ENCODE data around the gene USP30. TPM values are rescaled to one million over a fixed set of nuclear protein-coding genes. Genes with fewer than 3 reads are reported as not detected.

Gene USP30
- total RNA-seq, 2 donors from 2014 or later, result 7.3 to 14.5 TPM

DNA sequence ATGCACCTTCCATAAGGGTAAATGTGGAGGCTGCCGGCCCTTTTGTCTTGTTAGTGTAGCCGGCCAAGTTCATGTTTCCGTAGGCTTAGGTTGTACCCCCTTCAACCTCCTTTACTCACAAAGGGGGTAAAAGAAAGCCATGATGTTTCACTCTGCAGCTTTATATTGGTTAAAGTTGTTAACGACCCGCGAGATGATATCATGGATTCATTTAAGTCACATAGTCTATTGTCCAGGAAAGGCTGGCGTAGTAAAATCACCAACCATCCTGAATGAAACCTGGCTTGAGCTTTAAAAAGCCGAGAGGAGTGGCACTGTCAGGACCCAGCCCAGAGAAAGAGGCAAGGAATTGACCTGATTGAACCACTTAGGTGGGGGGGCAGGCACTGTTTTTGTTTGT, 46.3 kb downstream of the USP30 start:
- no peak for TF ChIP-seq POLR2A (IDR thresholded peaks at IDR 0.05)
- intact Hi-C loops (cut with DNase I), result loop anchor here (10.0 kb wide), 1 partner anchor 214 kb away; the partner anchor contains the start of gene DAO
- ATAC-seq (no peak), DNase-seq (no peak)
- WGBS, 2 donors, result 2 to 3% methylated on average over 8 of the region's 8 CpGs
- H3K4me3 ChIP-seq, result peak overlapping the region; percentile 48 to 76
- H3K4me1 ChIP-seq, result peaks cover 27% of the 10 kb centered on the region
- H3K36me3 ChIP-seq (replicated peaks in 1 of 2; ENCODE audit: insufficient read depth in 1 of 2, low read depth in 2 of 2), result peaks cover 0 to 8% of the 10 kb centered on the region in 2 donors
- H3K27me3 ChIP-seq, result no peaks in the 10 kb centered on the region
- peak overlapping the region; percentile 74 to 93 (median 86) for H3K27ac ChIP-seq
- no peaks in the 10 kb centered on the region for H3K9me3 ChIP-seq

DNA sequence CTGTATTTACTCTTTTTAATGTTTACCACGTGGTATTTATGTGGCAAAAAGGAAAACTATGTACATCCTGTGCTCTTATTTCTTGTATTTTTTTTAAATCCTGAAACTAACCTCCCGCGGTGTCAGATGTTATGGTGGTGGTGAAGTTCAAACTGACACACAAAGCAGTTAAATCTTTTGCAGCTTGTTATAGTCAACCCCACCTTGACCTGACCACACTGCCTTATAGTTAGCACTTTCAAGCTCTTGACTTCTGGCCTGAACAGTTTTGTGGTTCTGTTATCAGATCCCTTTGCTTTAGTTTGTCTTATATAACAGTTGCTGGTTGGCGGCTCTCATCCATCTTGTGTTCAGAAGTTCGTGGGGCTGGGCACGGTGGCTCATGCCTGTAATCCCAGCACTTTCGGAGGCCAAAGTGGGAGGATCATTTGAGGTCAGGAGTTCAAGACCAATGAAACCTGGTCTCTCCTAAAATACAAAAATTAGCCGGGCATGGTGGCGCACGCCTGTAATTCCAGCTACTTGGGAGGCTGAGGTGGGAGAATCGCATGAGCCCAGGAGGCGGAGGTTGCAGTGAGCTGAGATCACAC, 47.1 kb downstream of the USP30 start:
- TF ChIP-seq, protein P1, sequence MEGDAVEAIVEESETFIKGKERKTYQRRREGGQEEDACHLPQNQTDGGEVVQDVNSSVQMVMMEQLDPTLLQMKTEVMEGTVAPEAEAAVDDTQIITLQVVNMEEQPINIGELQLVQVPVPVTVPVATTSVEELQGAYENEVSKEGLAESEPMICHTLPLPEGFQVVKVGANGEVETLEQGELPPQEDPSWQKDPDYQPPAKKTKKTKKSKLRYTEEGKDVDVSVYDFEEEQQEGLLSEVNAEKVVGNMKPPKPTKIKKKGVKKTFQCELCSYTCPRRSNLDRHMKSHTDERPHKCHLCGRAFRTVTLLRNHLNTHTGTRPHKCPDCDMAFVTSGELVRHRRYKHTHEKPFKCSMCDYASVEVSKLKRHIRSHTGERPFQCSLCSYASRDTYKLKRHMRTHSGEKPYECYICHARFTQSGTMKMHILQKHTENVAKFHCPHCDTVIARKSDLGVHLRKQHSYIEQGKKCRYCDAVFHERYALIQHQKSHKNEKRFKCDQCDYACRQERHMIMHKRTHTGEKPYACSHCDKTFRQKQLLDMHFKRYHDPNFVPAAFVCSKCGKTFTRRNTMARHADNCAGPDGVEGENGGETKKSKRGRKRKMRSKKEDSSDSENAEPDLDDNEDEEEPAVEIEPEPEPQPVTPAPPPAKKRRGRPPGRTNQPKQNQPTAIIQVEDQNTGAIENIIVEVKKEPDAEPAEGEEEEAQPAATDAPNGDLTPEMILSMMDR (IDR thresholded peaks at IDR 0.05), result no peak
- no peak for TF ChIP-seq POLR2A (IDR thresholded peaks at IDR 0.05)
- 69 to 77% methylated on average over 12 of the region's 12 CpGs for WGBS, 2 donors
- Histone ChIP-seq H3K9me3 (no peaks in the 10 kb centered on the region), H3K27ac (no peak overlapping the region), H3K27me3 (no peaks in the 10 kb centered on the region), H3K4me1 (peaks cover 26% of the 10 kb centered on the region), H3K36me3 (replicated peaks in 1 of 2; ENCODE audit: insufficient read depth in 1 of 2, low read depth in 2 of 2) (peaks cover 0 to 14% of the 10 kb centered on the region in 2 donors), H3K4me3 (no peak overlapping the region)
- no peak for DNase-seq
- no peak for ATAC-seq
- intact Hi-C loops (cut with DNase I), result loop anchor here (10.0 kb wide), 1 partner anchor 215 kb away; the partner anchor contains the start of gene DAO

DNA sequence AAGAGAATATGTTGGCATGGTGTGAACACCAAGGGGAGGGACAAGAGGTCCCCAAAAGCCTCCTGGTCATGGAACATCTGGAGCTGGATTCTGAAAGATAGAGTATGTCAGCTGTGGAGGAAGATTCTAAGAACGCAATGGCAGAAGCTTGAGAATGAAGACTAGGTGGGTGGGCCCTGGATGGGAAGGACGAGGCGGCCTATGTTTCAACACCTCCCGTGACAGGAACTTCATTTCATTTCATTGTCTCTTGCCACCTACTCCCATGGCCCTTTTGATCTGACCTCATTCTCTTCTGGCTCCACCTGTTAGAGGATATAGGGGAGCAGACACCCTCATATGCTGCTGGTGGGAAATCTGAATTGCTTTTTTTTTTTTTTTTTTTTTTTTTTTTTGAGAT, 48.4 kb downstream of the USP30 start:
- no peak for ATAC-seq
- DNase-seq, result no peak
- H3K36me3 ChIP-seq (replicated peaks in 1 of 2; ENCODE audit: insufficient read depth in 1 of 2, low read depth in 2 of 2), result peaks cover 0 to 14% of the 10 kb centered on the region in 2 donors
- peaks cover 26% of the 10 kb centered on the region for H3K4me1 ChIP-seq
- H3K27me3 ChIP-seq, result no peaks in the 10 kb centered on the region
- TF ChIP-seq, protein P1 (IDR thresholded peaks at IDR 0.05), result no peak
- TF ChIP-seq POLR2A (IDR thresholded peaks at IDR 0.05), result no peak
- intact Hi-C loops (cut with DNase I), result no loop called here
- 86 to 100% methylated on average over 4 of the region's 4 CpGs for WGBS, 2 donors
- H3K4me3 ChIP-seq, result no peak overlapping the region
- no peak overlapping the region for H3K27ac ChIP-seq
- no peaks in the 10 kb centered on the region for H3K9me3 ChIP-seq

DNA sequence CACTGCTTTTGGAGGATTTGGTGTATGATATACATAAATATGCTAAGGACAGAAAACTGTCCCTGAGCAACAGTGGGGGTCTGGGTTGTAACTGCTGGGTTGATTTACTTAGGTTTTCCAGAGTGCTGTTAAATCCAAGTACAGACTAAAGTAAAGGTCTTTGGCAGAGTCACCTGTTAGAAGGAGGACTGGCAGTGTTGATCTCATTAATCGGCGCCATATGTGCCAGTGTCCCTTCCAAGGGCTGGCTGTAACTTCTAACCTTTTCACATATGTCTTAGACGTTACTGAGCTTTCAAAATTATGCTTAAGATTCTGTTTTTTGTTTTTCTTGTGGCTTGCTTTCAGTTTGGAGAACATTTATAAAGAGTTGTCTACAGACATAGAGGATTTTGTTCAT, 50.1 kb downstream of the USP30 start:
- no peak overlapping the region for H3K4me3 ChIP-seq
- H3K9me3 ChIP-seq, result no peaks in the 10 kb centered on the region
- no peak for ATAC-seq
- WGBS, 2 donors, result 88 to 93% methylated on average over 3 of the region's 3 CpGs
- TF ChIP-seq, protein P1 (IDR thresholded peaks at IDR 0.05), result no peak
- TF ChIP-seq POLR2A (IDR thresholded peaks at IDR 0.05), result no peak
- no peaks in the 10 kb centered on the region for H3K27me3 ChIP-seq
- peaks cover 22% of the 10 kb centered on the region for H3K4me1 ChIP-seq
- intact Hi-C loops (cut with DNase I), result no loop called here
- DNase-seq, result no peak
- H3K27ac ChIP-seq, result no peak overlapping the region
- peaks cover 0 to 16% of the 10 kb centered on the region in 2 donors for H3K36me3 ChIP-seq (replicated peaks in 1 of 2; ENCODE audit: insufficient read depth in 1 of 2, low read depth in 2 of 2)

DNA sequence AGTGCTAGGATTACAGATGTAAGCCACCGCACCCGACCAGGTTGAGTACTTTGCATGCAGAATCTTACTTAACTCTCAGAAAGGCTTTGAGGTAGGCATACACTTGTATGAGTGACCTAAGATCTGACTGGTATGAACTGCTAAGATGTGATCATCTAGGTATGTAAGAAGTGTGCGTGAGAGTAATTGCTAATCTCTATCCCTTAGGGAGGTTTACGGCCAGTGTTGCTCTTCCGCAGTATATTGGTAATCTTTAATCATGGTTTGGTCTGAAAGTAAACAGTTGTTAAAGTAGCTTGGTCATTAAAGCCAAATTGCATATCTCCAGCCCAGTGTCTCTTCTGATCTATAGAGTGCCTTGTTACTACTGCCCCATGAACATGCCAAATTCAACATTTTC, 52.8 kb downstream of the USP30 start:
- Histone ChIP-seq H3K36me3 (replicated peaks in 1 of 2; ENCODE audit: insufficient read depth in 1 of 2, low read depth in 2 of 2) (peaks cover 0 to 16% of the 10 kb centered on the region in 2 donors), H3K27me3 (no peaks in the 10 kb centered on the region), H3K9me3 (no peaks in the 10 kb centered on the region), H3K4me1 (peaks cover 5% of the 10 kb centered on the region), H3K4me3 (no peak overlapping the region), H3K27ac (no peak overlapping the region)
- WGBS, 2 donors, result 77 to 86% methylated on average over 5 of the region's 5 CpGs
- ATAC-seq, result no peak
- no peak for DNase-seq
- intact Hi-C loops (cut with DNase I), result no loop called here
- TF ChIP-seq, protein P1 (IDR thresholded peaks at IDR 0.05), result no peak
- no peak for TF ChIP-seq POLR2A (IDR thresholded peaks at IDR 0.05)

All from body of pancreas (tissue), 4 donors.